SKM-1 (cell line): ENCODE data around the gene SPP1.
"Not testable (repeated sequence)": the region's sequence is repeated elsewhere in the genome, so short reads cannot be mapped to it uniquely, and the experiment has no call there.

Experiments used
- DNase-seq: peaks from one replicate; lab custom pipeline; 2025; ENCODE audit not compliant: unreplicated experiment; lab: John Stamatoyannopoulos, UW

The SPP1 gene

DNA sequence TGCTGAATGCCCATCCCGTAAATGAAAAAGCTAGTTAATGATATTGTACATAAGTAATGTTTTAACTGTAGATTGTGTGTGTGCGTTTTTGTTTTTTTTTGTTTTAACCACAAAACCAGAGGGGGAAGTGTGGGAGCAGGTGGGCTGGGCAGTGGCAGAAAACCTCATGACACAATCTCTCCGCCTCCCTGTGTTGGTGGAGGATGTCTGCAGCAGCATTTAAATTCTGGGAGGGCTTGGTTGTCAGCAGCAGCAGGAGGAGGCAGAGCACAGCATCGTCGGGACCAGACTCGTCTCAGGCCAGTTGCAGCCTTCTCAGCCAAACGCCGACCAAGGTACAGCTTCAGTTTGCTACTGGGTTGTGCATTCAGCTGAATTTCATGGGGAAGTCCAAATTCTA is at the start of gene SPP1:
Gene SPP1, plus strand, starts transcription at position 249 of the 400 bp plus-strand sequence. CDS start 1,182 bp downstream, outside the sequence.
- peak; percentile 70 for DNase-seq

DNA sequence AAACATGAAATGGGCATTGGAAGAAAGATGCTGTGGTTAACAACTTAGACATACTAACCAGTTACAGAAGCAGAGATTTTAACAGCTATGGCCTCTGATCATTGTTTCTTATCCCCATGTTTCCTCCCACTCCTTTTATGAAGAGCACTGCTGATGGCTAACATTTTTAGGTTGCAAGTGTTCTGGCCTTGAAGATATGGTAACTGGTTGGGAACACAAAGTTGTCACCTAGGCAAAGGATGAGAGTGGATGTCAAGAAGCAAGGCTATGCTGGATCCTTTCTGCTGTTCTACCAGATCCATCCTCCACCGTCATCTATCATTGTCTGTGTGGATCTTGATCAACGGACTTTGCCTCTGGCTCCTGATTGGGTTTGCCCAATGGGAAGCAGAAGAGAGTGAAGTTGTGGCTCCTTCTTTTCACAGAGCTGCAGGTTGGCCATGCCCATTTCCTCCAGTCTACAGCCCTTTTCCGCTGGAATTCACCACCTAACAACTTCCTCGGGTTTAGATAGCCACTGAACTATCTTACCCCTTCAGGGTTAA is 48.9 kb upstream of the SPP1 start:
- no peak for DNase-seq

DNA sequence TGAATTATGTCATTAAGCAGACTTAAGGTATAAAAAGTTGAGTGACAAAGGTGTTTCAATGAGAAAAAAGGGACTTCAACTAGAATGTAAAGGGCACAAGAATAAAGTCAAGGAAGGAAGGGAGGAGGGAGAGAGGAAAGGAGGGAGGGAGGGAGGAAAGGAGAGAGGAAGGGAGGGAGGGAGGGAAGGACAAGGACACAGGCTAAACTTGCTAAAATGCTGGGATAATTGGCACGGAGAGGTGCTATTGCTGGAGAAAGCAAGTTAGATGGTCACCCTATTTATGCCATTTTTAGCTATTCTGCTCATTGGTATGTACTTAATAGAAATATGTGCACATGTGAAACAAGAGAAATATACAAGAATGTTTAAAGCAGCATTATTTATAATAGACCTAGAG is 44.9 kb upstream of the SPP1 start:
- no peak for DNase-seq

DNA sequence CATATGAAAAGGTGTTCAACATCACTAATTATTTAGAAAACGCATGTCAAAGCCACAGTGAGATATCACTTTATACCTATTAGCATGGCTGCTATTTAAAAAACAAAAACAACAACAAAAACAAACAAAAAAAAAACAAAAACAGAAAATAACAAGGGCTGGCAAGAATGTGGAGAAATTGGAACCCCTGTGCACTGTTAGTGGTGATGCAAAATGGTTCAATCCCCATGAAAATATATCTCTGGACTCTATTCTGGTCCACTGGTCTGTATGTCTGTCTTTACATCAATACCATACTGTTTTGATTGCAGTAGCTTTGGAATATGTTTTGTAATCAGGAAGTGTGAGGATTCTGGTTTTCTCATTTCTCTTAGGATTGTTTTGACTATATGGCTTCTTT is 43.6 kb upstream of the SPP1 start:
- no peak for DNase-seq

DNA sequence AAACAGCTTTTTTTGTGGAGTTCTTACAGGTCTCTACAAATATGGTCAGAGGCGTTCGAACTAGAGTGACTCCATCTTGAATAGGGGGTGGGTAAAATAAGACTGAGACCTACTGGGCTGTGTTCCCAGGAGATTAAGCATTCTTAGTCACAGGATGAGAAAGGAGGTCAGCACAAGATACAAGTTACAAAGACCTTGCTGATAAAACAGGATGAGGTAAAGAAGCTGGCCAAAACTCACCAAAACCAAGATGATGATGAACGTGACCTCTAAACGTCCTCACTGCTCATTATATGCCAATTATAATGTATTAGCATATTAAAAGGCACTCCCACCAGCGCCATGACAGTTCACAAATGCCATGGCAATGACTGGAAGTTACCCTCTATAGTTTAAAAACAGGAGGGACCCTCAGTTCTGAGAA is 42.8 kb upstream of the SPP1 start:
- DNase-seq, result no peak

DNA sequence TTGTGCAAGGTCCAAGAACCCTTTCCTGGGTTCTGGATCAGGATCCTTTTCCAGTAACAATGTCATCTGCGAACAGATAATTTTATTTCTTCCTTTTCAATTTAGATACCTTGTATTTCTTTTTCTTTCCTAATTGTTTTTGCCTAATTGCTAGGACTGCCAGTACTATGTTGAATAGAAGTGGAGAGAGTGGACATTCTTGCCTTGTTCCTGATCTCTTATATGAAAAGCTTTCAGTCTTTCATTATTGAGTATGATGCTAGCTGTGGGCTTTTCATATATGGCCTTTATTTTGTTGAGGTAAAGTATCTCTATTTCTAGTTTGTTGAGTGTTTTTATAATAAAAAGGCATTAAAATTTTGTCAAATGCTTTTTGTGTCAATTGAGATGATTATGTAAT is 42.2 kb upstream of the SPP1 start:
- DNase-seq, result no peak

DNA sequence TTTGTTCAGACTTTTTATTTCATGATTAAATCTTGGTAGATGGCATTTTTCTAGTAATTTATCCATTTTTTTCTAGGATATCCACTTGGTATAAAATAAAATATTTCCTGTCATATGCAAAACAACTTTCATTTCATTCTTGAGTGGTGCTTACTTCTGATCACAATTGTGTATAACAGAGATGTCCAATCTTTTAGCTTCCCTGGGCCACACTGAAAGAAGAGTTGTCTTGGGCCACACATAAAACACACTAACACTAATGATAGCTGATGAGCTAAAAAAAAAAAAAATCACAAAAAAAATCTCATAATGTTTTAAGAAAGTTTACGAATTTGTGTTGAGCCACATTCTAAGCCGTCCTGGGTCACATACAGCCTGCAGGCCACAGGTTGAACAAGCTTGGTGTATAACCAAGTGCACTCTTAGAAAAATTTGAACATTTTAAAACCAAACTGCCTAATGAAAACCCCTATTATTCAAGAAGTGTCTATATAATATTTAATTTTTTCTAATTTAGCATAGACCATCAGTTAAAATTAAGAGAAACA is 41.3 kb upstream of the SPP1 start:
- no peak for DNase-seq

DNA sequence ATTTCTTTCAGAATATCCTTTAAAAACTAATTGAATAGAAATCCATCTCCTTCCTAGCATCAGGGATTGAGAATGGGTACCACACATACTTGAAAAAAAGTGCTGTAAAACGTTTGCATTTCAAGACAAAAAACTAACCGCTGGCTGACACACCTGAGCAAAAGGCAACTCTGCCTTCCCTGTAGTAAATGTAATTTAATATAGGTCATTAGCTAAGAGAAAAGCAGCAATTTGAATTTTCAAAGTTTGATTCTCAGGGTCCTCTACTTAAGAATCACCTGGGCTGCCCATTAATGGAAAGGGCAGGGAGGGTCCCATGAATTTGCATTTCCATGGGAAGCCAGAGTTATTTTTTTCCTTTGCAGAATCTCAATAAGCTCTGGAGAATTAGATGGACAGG is 40.5 kb upstream of the SPP1 start:
- no peak for DNase-seq

DNA sequence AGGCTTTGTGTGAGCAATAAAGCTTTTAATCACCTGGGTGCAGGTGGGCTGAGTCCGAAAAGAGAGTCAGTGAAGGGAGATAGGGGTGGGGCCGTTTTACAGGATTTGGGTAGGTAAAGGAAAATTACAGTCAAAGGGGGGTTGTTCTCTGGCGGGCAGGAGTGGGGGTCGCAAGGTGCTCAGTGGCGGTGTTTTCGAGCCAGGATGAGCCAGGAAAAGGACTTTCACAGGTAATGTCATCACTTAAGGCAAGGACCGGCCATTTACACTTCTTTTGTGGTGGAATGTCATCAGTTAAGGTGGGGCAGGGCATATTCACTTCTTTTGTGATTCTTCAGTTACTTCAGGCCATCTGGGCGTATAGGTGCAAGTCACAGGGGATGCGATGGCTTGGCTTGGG is 39.6 kb upstream of the SPP1 start:
- DNase-seq, result not testable (repeated sequence)

DNA sequence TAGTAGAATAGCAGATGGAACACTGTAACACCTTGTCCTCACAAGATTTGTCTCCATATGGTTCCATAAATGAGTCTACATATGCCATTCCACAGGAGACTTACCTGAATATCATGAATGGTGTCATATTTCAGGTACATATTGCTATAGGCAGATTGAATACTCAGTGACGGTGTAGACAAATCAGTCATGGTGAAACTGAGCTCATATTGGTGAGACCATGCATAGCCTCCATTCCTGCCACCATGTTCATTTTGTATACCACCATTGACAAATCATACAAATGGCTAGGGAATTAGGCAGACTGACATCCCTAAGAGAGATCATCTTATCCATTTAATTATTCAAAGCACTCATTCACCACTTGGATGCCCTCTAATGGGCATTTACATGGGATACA is 38.0 kb upstream of the SPP1 start:
- no peak for DNase-seq

DNA sequence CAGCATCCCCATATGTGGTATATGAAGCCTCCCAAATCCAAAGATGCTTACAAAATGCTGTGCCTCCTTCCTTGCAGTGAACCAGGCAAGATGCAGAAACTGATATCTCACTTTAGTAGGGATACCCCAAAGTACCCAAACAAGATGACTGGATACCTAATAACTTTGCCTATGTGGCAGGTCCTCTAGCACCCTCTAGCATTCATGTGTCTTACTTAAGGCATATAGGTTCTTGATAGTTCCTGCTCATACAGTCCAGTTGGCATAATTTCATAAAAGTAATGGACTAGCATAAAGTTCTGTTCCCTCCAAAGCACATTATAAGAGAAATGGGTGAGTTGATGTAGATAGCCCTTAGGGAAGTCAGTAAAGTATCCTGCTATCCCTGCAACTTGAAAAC is 36.8 kb upstream of the SPP1 start:
- no peak for DNase-seq

DNA sequence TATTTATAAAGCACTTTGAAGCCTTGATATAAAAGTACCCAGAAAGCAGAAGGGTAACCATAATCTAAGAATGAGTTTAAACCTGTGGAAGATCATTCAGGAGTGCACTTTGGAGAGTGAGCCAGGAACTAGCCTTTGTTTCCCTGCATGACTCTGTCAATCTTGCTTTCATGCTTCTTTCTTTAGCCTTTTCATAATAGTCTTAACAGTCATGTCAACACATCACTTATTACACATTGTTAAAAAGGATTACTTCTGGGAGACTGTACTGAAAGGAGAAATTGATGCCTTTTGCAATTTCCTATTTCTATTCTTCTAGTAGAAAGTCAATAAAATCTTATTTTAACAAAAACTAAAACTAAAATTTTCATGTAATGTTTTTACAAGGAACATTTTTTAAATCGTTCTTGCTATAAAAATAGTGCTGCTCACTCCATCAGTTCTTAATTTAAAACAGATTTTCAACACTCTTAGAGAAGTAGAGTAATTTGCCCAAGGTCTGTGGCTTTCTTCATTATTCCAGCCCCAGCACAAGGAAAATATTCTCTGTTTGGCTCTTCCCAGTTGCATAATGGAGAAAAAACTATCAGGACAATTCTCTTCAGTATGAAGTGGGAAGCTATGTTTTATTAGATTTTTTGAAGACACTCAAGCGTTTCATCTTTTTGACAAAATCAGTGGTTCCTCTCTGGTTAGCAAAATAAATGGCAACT is 35.4 kb upstream of the SPP1 start:
- no peak for DNase-seq

DNA sequence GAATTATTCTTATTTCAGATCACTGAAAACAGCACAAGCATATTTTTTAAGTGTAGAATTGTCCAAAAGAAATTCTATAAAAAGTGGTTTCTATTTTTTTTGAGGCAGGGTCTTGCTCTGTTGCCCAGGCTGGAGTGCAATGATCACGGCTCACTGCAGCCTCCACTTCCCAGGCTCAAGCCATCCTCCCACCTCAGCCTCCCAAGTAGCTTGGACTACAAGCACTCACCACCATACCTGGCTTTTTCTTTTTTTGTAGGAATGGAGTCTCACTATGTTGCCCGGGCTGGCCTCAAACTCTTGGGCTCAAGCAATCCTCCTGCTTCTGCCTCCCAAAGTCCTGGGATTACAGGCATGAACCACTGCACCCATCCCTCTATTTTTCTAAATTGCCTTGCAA is 34.7 kb upstream of the SPP1 start:
- DNase-seq, result not testable (repeated sequence)

DNA sequence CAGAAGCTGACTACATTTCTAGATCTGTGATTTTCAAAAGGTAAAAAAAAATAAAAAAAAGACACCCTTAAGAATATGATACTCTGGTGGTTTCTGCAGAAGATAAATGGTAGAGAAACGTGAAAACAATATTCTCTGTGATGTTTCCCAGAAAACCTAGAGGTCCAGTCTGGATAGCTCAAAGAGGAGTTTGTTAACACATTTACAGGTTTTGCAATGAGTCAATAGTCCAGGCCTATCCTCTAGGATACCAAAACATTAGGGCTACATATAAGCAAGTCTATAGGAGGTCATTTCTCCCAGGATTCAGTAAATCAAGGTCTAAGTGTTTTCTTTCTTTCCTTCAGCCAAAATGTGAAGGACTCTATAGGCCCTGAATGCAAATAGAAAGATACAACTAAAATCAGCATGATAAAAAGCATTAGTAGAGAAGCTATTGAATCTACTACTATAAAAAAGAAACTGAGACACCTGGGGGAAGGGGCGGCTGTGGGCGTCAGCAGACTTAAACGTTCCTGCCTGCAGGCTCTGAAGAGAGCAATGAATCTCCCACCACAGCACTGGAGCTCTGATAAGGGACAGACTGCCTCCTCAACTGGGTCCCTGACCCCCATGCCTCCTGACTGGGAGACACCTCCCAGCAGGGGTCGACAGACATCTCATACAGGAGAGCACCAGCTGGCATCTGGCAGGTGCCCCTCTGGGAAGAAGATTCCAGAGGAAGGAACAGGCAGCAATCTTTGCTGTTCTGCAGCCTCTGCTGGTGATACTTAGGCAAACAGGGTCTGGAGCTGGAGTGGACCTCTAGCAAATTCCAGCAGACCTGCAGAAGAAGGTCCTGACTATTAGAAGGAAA is 33.7 kb upstream of the SPP1 start:
- no peak for DNase-seq

DNA sequence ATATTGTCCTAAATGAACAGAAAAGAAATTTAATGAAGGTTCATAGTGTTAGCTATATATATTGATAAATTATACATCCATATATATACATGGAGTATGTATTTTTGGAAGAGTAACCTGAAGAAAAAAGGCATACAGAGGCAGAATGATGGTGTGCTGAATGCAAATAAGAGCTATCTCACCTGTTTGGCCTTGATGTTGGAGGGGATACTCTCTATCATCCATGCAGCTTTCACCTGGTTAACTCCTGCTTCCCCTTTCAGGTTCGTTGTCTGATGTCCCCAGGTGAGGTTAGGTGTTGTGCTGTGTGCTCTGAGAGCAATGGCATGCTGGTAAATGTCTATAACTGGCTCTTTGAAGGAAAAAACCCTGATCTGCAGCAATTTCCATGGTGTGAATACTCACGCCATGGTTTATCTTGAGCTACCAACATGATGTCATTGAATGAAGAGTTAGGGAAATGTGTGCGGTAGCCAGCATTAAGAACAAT is 31.8 kb upstream of the SPP1 start:
- no peak for DNase-seq

DNA sequence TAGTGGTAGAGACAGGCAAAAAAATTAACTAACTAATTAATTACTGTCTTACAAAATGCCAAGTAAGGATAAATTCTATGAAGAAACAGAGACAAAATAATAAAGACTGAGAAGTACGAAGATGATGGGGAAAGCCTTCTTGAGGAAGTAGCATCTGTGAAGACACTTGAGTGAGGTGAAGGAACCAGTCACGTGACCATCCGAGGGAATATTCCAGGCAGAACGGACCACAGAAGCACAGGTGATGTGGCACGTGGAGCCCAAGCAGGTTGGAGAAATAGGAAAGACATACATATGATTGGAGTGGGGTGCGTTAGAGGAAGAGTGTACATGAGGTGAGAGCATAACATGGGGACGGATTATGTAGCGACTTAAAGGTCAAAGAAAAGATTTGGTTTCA is 30.5 kb upstream of the SPP1 start:
- no peak for DNase-seq

DNA sequence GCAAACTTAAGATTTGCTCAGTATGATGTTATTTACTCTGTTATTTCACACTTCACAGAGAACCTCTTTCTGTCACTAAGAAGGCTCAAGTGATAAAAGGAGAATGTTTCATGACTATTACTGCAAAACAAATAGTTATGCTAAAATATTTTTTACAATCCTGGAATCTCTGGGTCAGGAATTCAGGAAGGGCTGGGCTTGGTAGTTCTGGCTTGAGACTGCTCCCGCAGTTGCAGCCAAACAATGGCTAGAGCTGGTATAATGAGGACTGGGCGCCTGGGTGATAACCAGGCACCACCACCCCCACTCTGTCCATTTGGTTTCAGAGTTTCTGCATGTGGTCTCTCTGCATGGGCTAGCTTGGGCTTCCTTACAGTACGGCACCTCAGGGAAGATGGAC is 28.7 kb upstream of the SPP1 start:
- DNase-seq, result no peak

DNA sequence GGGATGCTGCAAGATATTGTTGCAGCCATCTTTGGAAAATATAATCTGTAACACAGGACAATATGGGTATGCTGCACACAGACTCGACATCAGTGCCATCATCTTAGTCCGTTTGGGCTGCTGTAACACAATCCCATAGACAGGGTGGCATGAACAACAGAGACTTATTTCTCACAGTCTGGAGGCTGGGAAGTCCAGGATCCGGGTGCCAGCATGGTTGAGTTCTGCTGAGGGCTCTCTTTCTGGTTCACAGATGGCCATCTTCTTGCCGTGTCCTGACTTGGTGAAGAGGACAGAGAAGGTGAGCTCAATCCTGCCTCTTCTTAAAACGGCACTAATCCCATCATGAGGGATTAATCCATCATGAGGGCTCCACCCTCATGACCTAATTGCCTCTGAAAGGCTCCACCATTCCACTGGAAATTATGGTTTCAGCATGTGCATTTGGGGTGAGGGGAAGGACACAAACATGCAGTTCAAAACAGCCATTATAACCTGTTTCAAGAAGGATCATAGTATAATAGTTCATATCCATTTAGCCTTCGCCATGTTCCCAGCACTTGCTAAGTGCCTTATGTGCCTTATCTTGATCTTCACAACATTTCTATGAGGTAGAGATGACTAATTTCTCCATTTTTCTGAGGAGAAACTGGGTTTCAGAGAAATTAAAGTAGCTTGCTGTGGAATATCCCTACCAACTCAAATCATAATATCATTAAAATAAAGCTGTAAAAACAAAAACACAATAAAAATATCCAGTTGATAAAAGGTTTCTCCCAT is 27.9 kb upstream of the SPP1 start:
- no peak for DNase-seq

DNA sequence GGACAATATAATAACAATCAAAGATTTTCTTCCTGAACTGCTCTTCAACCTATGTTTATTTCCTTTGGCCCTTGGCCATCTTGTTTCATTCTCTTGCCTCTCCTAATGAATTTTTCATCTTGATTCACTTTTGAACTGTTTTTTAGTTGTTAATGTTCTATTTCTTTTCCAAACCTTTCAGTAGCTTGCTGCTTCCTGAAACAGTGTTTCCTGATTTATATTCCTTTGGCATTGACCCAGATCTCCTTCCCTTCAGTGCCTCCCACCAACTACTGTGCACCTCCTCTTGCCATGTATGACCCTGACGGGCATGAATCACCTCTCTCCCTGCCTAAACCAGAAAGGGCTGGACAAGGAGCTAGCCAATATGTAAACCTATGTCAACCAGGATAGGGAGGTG is 25.6 kb upstream of the SPP1 start:
- no peak for DNase-seq

DNA sequence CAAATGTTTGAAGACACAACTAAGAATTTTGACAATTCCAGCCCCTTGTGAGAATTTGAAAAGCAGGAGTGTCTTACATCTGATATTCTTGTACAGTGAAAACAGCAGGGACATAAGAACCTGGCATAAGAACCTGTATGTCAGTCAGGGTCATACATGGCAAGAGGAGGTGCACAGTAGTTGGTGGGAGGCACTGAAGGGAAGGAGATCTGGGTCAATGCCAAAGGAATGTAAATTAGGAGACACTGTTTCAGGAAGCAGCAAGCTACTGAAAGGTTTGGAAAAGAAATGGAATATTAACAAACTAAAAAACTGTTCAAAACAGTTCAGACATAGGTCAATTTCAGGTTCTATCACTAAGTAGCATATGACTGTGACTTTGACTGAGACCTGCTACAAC is 25.0 kb upstream of the SPP1 start:
- DNase-seq, result no peak

DNA sequence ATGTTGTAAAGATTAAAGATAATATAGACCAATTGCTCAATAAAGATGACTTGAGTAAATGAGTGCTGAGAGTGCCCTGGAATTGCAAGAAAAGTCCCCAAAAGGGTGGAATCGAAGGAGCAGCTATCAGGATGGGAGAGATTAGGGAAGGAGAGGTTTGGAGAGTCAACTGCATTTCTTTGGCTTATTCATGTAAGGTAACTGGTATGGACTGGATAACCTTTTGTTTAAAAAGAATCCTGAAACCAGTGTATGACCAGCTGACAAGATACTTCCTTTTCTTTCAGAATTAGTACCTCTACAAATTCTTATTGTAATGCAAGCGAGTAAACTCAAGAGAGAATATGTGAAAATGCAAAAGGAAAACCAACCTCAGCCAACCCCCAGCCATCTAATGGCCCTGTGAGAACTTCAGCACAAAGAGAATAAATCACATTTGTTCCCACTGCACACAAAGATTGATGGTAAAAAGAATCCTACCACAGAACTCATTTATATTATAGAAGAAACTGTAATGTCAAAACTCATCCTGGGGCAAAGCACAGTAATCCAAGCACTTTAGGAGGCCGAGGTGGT is 24.5 kb upstream of the SPP1 start:
- no peak for DNase-seq
